Measurements from ENCODE around the gene PTGES2. TPM values are rescaled to one million over a fixed set of nuclear protein-coding genes. Genes with fewer than 3 reads are reported as not detected.

The PTGES2 gene
- total and polyA plus RNA-seq, 2 of the 13 experiments (the other 11 are each of a cell fraction or from before 2014, with no cell fraction given), result 63.7 to 79.8 TPM

DNA sequence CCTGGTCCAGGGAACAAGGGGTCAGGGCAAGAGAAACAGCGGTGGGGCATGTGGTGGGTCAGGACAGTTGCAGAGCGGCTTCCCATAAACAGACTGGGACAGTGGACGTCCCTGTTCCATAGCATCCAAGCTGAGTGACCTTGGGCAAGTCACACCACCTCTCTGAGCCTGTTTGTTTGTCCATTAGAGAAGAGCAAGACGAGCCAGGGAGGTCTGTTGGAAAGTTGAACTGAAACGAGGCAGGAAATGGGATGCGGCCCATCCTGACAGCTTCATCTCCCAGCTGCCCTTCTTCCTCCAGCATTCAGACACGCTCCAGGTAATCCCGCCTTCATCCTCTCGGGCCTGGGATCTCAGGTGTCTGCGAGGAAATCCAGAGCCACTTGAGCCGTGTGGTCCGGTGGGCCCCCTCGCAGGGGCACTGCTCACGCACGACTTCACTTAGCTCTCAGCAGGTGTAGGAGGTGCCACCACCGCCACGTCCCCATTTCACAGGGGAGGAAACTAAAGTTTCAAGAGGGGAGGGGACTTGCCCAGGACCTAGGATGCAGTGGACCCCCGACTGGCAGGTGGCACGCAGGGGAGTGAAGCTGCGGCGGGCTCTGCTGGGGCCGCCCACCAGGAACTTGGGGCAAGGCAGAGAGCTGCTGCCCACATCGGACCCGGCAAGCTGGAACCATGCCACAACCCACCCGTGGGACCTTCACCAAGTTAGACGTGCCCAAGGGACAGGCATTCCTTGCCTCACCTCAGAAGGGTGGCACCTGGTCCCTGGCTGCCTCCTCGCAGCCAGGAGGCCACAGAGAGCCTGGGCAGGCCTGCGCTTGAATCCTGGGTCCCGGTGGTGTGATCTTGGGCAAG, 13.0 kb downstream of the PTGES2 start (continued):
- TF ChIP-seq, protein P1, sequence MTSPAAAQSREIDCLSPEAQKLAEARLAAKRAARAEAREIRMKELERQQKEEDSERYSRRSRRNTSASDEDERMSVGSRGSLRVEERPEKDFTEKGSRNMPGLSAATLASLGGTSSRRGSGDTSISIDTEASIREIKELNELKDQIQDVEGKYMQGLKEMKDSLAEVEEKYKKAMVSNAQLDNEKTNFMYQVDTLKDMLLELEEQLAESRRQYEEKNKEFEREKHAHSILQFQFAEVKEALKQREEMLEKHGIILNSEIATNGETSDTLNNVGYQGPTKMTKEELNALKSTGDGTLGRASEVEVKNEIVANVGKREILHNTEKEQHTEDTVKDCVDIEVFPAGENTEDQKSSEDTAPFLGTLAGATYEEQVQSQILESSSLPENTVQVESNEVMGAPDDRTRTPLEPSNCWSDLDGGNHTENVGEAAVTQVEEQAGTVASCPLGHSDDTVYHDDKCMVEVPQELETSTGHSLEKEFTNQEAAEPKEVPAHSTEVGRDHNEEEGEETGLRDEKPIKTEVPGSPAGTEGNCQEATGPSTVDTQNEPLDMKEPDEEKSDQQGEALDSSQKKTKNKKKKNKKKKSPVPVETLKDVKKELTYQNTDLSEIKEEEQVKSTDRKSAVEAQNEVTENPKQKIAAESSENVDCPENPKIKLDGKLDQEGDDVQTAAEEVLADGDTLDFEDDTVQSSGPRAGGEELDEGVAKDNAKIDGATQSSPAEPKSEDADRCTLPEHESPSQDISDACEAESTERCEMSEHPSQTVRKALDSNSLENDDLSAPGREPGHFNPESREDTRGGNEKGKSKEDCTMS (CRISPR knock-in tag; conservative IDR thresholded peaks at IDR 0.05), result no peak
- TF ChIP-seq HES4 (CRISPR knock-in tag; IDR thresholded peaks at IDR 0.05; ENCODE audit: borderline replicate concordance) (0 out of 2 replicates have a peak, but pooled peaks have one; percentile 3), ZNF337 (CRISPR knock-in tag; IDR thresholded peaks at IDR 0.05; ENCODE audit: borderline replicate concordance, low read depth) (no peak), KDM4B (CRISPR knock-in tag; IDR thresholded peaks at IDR 0.05) (no peak), GATA4 (IDR thresholded peaks at IDR 0.05; ENCODE audit: borderline replicate concordance, low read depth) (no peak), HDAC2 (CRISPR knock-in tag; IDR thresholded peaks at IDR 0.05) (no peak), RBM39 (IDR thresholded peaks at IDR 0.05; ENCODE audit: low read depth, low read length, poor library complexity, severe bottlenecking) (no peak), TEAD2 (CRISPR knock-in tag; IDR thresholded peaks at IDR 0.05) (no peak), ZNF333 (CRISPR knock-in tag; IDR thresholded peaks at IDR 0.05; ENCODE audit: borderline replicate concordance) (no peak), ZNF660 (CRISPR knock-in tag; IDR thresholded peaks at IDR 0.05; ENCODE audit: borderline replicate concordance, low read depth) (no peak), ZNF768 (CRISPR knock-in tag; IDR thresholded peaks at IDR 0.05) (peak; percentile 95), ZNF589 (CRISPR knock-in tag; conservative IDR thresholded peaks at IDR 0.05) (no peak; the same call in 1 of the 2 replicates)
- TF ChIP-seq, protein P2, sequence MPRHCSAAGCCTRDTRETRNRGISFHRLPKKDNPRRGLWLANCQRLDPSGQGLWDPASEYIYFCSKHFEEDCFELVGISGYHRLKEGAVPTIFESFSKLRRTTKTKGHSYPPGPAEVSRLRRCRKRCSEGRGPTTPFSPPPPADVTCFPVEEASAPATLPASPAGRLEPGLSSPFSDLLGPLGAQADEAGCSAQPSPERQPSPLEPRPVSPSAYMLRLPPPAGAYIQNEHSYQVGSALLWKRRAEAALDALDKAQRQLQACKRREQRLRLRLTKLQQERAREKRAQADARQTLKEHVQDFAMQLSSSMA (CRISPR knock-in tag; IDR thresholded peaks at IDR 0.05), result peak; percentile 44; the same call in 1 of the 2 replicates
- TF ChIP-seq, protein P3, sequence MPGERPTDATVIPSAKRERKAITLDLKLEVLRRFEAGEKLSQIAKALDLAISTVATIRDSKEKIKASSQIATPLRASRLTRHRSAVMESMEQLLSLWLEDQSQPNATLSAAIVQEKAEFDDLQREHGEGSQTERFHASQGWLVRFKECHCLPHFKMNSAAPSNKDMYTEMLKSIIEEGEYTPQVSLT (CRISPR knock-in tag; IDR thresholded peaks at IDR 0.05; ENCODE audit: borderline replicate concordance, low read depth), result no peak
- TF ChIP-seq, protein P4, sequence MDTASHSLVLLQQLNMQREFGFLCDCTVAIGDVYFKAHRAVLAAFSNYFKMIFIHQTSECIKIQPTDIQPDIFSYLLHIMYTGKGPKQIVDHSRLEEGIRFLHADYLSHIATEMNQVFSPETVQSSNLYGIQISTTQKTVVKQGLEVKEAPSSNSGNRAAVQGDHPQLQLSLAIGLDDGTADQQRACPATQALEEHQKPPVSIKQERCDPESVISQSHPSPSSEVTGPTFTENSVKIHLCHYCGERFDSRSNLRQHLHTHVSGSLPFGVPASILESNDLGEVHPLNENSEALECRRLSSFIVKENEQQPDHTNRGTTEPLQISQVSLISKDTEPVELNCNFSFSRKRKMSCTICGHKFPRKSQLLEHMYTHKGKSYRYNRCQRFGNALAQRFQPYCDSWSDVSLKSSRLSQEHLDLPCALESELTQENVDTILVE (CRISPR knock-in tag; IDR thresholded peaks at IDR 0.05), result no peak
- TF ChIP-seq, protein P5, sequence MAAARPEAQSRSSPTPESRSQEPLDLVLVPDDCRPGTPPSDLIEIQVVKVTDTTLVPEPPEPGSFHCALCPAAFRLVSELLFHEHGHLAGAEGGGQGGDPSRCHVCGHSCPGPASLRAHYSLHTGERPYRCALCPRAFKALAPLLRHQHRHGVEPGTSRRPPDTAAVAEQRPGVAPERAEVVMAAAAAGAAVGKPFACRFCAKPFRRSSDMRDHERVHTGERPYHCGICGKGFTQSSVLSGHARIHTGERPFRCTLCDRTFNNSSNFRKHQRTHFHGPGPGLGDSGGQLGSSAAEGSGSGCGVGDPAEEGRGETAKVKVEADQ (CRISPR knock-in tag; IDR thresholded peaks at IDR 0.05; ENCODE audit: borderline replicate concordance), result no peak
- TF ChIP-seq, protein P6, sequence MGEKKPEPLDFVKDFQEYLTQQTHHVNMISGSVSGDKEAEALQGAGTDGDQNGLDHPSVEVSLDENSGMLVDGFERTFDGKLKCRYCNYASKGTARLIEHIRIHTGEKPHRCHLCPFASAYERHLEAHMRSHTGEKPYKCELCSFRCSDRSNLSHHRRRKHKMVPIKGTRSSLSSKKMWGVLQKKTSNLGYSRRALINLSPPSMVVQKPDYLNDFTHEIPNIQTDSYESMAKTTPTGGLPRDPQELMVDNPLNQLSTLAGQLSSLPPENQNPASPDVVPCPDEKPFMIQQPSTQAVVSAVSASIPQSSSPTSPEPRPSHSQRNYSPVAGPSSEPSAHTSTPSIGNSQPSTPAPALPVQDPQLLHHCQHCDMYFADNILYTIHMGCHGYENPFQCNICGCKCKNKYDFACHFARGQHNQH (CRISPR knock-in tag; IDR thresholded peaks at IDR 0.05), result no peak
- TF ChIP-seq, protein P7, sequence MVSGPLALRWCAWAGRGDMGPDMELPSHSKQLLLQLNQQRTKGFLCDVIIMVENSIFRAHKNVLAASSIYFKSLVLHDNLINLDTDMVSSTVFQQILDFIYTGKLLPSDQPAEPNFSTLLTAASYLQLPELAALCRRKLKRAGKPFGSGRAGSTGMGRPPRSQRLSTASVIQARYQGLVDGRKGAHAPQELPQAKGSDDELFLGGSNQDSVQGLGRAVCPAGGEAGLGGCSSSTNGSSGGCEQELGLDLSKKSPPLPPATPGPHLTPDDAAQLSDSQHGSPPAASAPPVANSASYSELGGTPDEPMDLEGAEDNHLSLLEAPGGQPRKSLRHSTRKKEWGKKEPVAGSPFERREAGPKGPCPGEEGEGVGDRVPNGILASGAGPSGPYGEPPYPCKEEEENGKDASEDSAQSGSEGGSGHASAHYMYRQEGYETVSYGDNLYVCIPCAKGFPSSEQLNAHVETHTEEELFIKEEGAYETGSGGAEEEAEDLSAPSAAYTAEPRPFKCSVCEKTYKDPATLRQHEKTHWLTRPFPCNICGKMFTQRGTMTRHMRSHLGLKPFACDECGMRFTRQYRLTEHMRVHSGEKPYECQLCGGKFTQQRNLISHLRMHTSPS (CRISPR knock-in tag; IDR thresholded peaks at IDR 0.05; ENCODE audit: low read depth), result no peak
